H1 (cell line): ENCODE measurements around the gene ATF3. TPM values are rescaled to one million over a fixed set of nuclear protein-coding genes. Genes with fewer than 3 reads are reported as not detected.

Source experiments
- CTCF ChIA-PET: fragments of 300-600 bp; sonication (Branson Sonifier 250); formaldehyde crosslinking; loops from one replicate; lab custom pipeline; 2021; ENCODE audit not compliant: partially characterized antibody; lab: Charles Lee
- POLR2A ChIA-PET: fragments of 300-600 bp; sonication (Branson Sonifier 250); formaldehyde crosslinking; loops from one replicate; lab custom pipeline; 2021; ENCODE audit warnings: inconsistent platforms; ENCODE audit not compliant: partially characterized antibody; lab: Charles Lee
- DNase-seq, 2 experiments: peaks; one replicate each; pipeline versions ENCODE4 v3.0.0 to v3.0.0-alpha.2; 2010 to 2022; ENCODE audit warnings: low spot score in 2 of 2, low read depth in 1 of 2, mixed read lengths in 1 of 2
- FAIRE-seq: peaks from 2 replicates; lab custom pipeline; 2011; peaks lifted over from hg19 to GRCh38; lab: Jason Lieb, UNC
- H2AFZ ChIP-seq: 2 replicates; pipeline ENCODE4 v1.8.1; 2012; ENCODE audit warnings: low read length, inconsistent platforms
- H2AK5ac ChIP-seq: 2 replicates; pipeline ENCODE4 v1.6.1; 2013; ENCODE audit warnings: low read depth, low read length
- H2BK120ac ChIP-seq: replicated peaks from 2 replicates; pipeline ENCODE3; 2013; ENCODE audit warnings: low read depth, low read length, inconsistent platforms
- H2BK12ac ChIP-seq: 2 replicates; pipeline ENCODE4 v1.6.1; 2013; ENCODE audit warnings: low read depth, low read length
- H2BK15ac ChIP-seq: 2 replicates; pipeline ENCODE4 v1.6.1; 2013; ENCODE audit warnings: low read length
- H2BK20ac ChIP-seq: 2 replicates; pipeline ENCODE4 v1.6.1; 2013; ENCODE audit warnings: low read length
- H2BK5ac ChIP-seq: 2 replicates; pipeline ENCODE4 v1.6.1; 2013; ENCODE audit warnings: low read depth, low read length
- H3K14ac ChIP-seq: 2 replicates; pipeline ENCODE4 v1.6.1; 2013; ENCODE audit warnings: inconsistent platforms; ENCODE audit not compliant: insufficient read length
- H3K18ac ChIP-seq: 2 replicates; pipeline ENCODE4 v1.6.1; 2013; ENCODE audit warnings: low read length; ENCODE audit errors: extremely low read depth
- H3K23ac ChIP-seq: 2 replicates; pipeline ENCODE4 v1.6.1; 2013; ENCODE audit warnings: inconsistent platforms; ENCODE audit not compliant: insufficient read length
- H3K23me2 ChIP-seq: 2 replicates; pipeline ENCODE4 v1.6.1; 2013; ENCODE audit warnings: low read depth, low read length
- H3K27ac ChIP-seq: 2 replicates; pipeline ENCODE4 v1.6.1; 2011; ENCODE audit warnings: low read depth, low read length, inconsistent platforms
- H3K27me3 ChIP-seq, 4 experiments: replicated peaks in 1 of 4; 1 replicate in 1 of 4; 2 replicates in 3 of 4; pipeline versions ENCODE4 v1.6.1 to v1.8.1; 2011 to 2013; ENCODE audit warnings: low read length in 3 of 4, mild to moderate bottlenecking in 3 of 4, inconsistent platforms in 2 of 4, mixed read lengths in 2 of 4, moderate library complexity in 1 of 4; ENCODE audit not compliant: control insufficient read depth in 3 of 4, insufficient read depth in 3 of 4; ENCODE audit errors: extremely low read depth in 1 of 4
- H3K36me3 ChIP-seq, 4 experiments: 2 replicates each; pipeline versions ENCODE4 v1.6.1 to v1.8.1; 2011 to 2013; ENCODE audit warnings: mild to moderate bottlenecking in 4 of 4, low read length in 3 of 4, moderate library complexity in 2 of 4, control low read depth in 1 of 4, inconsistent platforms in 1 of 4; ENCODE audit not compliant: insufficient read depth in 4 of 4, control insufficient read depth in 2 of 4
- H3K4ac ChIP-seq: replicated peaks from 2 replicates; pipeline ENCODE3; 2013; ENCODE audit warnings: low read length, low read depth, mixed read lengths, inconsistent platforms; ENCODE audit not compliant: insufficient read length
- H3K4me1 ChIP-seq, 4 experiments: replicated peaks in 1 of 4; 1 replicate in 1 of 4; 2 replicates in 3 of 4; pipeline versions ENCODE4 v1.6.1 to v1.8.1; 2011 to 2013; ENCODE audit warnings: low read length in 3 of 4, inconsistent platforms in 2 of 4, mixed read lengths in 1 of 4; ENCODE audit not compliant: insufficient read depth in 4 of 4, control insufficient read depth in 3 of 4
- H3K4me2 ChIP-seq, 2 experiments: 2 replicates each; pipeline versions ENCODE4 v1.6.1 to v1.8.1; 2011 to 2013; ENCODE audit warnings: low read depth in 2 of 2, low read length in 2 of 2, control low read depth in 1 of 2, inconsistent platforms in 1 of 2, mild to moderate bottlenecking in 1 of 2; ENCODE audit not compliant: insufficient read depth in 1 of 2
- H3K4me3 ChIP-seq, 4 experiments: fragments of 200-600, 300-600 bp in 1 of 4; sonication (generic), shearing (Covaris generic), sonication (Bioruptor Twin) in 1 of 4; 2 replicates each; pipeline versions ENCODE4 v1.5.1 to v1.8.1; 2011 to 2016; ENCODE audit warnings: low read length in 4 of 4, low read depth in 3 of 4, control low read depth in 2 of 4, inconsistent platforms in 2 of 4, mild to moderate bottlenecking in 2 of 4, mixed read lengths in 1 of 4, moderate library complexity in 1 of 4; ENCODE audit not compliant: insufficient read depth in 2 of 4; ENCODE audit errors: extremely low read depth in 1 of 4
- H3K56ac ChIP-seq: replicated peaks from 2 replicates; pipeline ENCODE3; 2013; ENCODE audit warnings: low read depth, mild to moderate bottlenecking, mixed read lengths, low read length, inconsistent platforms; ENCODE audit not compliant: insufficient read length
- H3K79me1 ChIP-seq: 2 replicates; pipeline ENCODE4 v1.6.1; 2013; ENCODE audit warnings: low read depth, low read length, control low read depth
- H3K79me2 ChIP-seq, 2 experiments: 2 replicates each; pipeline versions ENCODE4 v1.6.1 to v1.8.1; 2012 to 2013; ENCODE audit warnings: low read length in 2 of 2, mild to moderate bottlenecking in 2 of 2, inconsistent platforms in 1 of 2; ENCODE audit not compliant: insufficient read depth in 2 of 2, control insufficient read depth in 1 of 2
- H3K9ac ChIP-seq, 4 experiments: replicated peaks in 1 of 4; 1 replicate in 1 of 4; 2 replicates in 3 of 4; pipeline versions ENCODE4 v1.6.1 to v1.8.1; 2011 to 2013; ENCODE audit warnings: low read depth in 3 of 4, low read length in 3 of 4, control low read depth in 2 of 4, mild to moderate bottlenecking in 2 of 4, moderate library complexity in 2 of 4, inconsistent platforms in 1 of 4; ENCODE audit errors: extremely low read depth in 1 of 4
- H3K9me3 ChIP-seq, 2 experiments: 2 replicates each; pipeline versions ENCODE4 v1.6.1 to v1.8.1; 2012 to 2013; ENCODE audit warnings: mild to moderate bottlenecking in 2 of 2, moderate library complexity in 2 of 2, control low read depth in 1 of 2, inconsistent platforms in 1 of 2, low read depth in 1 of 2, low read length in 1 of 2, mixed read lengths in 1 of 2; ENCODE audit not compliant: insufficient read depth in 2 of 2
- H4K20me1 ChIP-seq, 2 experiments: replicated peaks in 1 of 2; 2 replicates each; pipeline versions ENCODE3 to v1.8.1; 2011 to 2013; ENCODE audit warnings: inconsistent platforms in 2 of 2, low read length in 2 of 2, mild to moderate bottlenecking in 1 of 2; ENCODE audit not compliant: insufficient read depth in 2 of 2, control insufficient read depth in 1 of 2
- H4K5ac ChIP-seq: 2 replicates; pipeline ENCODE4 v1.6.1; 2013; ENCODE audit warnings: low read length, low read depth, mixed read lengths, inconsistent platforms; ENCODE audit not compliant: insufficient read length
- H4K8ac ChIP-seq: 2 replicates; pipeline ENCODE4 v1.8.0; 2013; ENCODE audit warnings: mild to moderate bottlenecking, moderate library complexity, low read length, inconsistent platforms; ENCODE audit not compliant: insufficient read depth; ENCODE audit errors: extremely low read depth
- H4K91ac ChIP-seq: replicated peaks from 2 replicates; pipeline ENCODE3; 2013; ENCODE audit warnings: low read length, mixed read lengths, inconsistent platforms; ENCODE audit not compliant: insufficient read length
- EZH2 ChIP-seq: fragments of 200-600 bp; sonication (generic); IDR thresholded peaks from 2 replicates; pipeline ENCODE4 v1.7.1; 2012; ENCODE audit warnings: low read depth, mild to moderate bottlenecking, moderate library complexity, low read length, inconsistent platforms; ENCODE audit not compliant: severe bottlenecking
- GTF2F1 ChIP-seq: IDR thresholded peaks from 2 replicates; pipeline ENCODE4 v1.6.1; 2012; ENCODE audit warnings: low read depth, low read length, improper control_type of control experiment, borderline replicate concordance
- RXRA ChIP-seq: IDR thresholded peaks from 2 replicates; pipeline ENCODE4 v1.6.1; 2011; ENCODE audit warnings: low read depth, mild to moderate bottlenecking, low read length, moderate library complexity; ENCODE audit not compliant: insufficient read depth
- TBP ChIP-seq: IDR thresholded peaks from 2 replicates; pipeline ENCODE4 v1.6.1; 2011; ENCODE audit warnings: low read depth, low read length, improper control_type of control experiment
- WGBS, 2 experiments: shearing (Covaris generic) in 1 of 2; methylation state at CpG; one replicate each; pipeline versions ENCODE4 v1.1.6 to v1.1.7; 2013 to 2015; ENCODE audit warnings: low lambda C conversion rate in 2 of 2, mixed read lengths in 2 of 2, inconsistent platforms in 1 of 2, low coverage in 1 of 2, missing lambda C conversion rate in 1 of 2; ENCODE audit not compliant: insufficient replicate concordance in 2 of 2, insufficient coverage in 1 of 2, insufficient read length in 1 of 2; ENCODE audit errors: extremely low coverage in 1 of 2, missing lambda C conversion rate in 1 of 2; 5-methylcytosine and 5-hydroxymethylcytosine counted together
- polyA plus RNA-seq, 7 experiments: library from polyadenylated mRNA; depleted of rRNA in 3 of 7; stranded (reverse) in 5 of 7; unstranded in 2 of 7; fragments of >200 nt in 5 of 7; fragments of 200-250 nt in 2 of 7; gene quantifications; 1 replicate in 5 of 7; 2 replicates in 1 of 7; 4 replicates in 1 of 7; pipeline versions ENCODE4 v1.2.1 to v1.2.3, GENCODE V29; 2011 to 2013; ENCODE audit warnings: missing spikeins in 2 of 7, mixed read lengths in 2 of 7
- total RNA-seq: library from RNA; stranded (reverse); fragmentation: NEBNext Ultra II Directional; extraction: Animal tissue kit (Norgen Biotek cat#: 25700); gene quantifications from 2 replicates; pipeline ENCODE4 v1.2.1, GENCODE V29; 2021

ATF3 gene
- total and polyA plus RNA-seq, 2 of the 8 experiments (the other 6 are each of a cell fraction or from before 2014, with no cell fraction given), result 12.2 to 27.7 TPM

GRCh38 chr1:212635141-212635631 lies 26.6 kb downstream of the ATF3 start:
- Histone ChIP-seq H4K5ac (no peak overlapping the region), H4K20me1 (no peaks in the 10 kb centered on the region), H3K4me1 (peaks cover 0 to 15% (median 7%) of the 10 kb centered on the region in 4 experiments; a peak in 6 of 7 replicates), H2AFZ (no peak overlapping the region), H3K36me3 (no peaks in the 10 kb centered on the region), H3K56ac (no peak overlapping the region), H2AK5ac (no peak overlapping the region), H4K91ac (no peak overlapping the region), H3K18ac (no peak overlapping the region), H3K23ac (no peak overlapping the region), H3K79me1 (no peaks in the 10 kb centered on the region; the same call in 1 of the 2 replicates), H2BK12ac (no peak overlapping the region), H3K27ac (no peak overlapping the region), H3K9ac (no peak overlapping the region), H2BK5ac (no peak overlapping the region), H3K23me2 (no peaks in the 10 kb centered on the region; the same call in 1 of the 2 replicates), H2BK15ac (no peak overlapping the region), H3K4me3 (no peak overlapping the region), H3K4ac (no peak overlapping the region), H3K4me2 (no peak overlapping the region), H3K9me3 (peaks cover 4 to 6% of the 10 kb centered on the region in 2 experiments; a peak in 3 of 4 replicates), H3K79me2 (no peaks in the 10 kb centered on the region), H2BK20ac (no peak overlapping the region), H2BK120ac (no peak overlapping the region), H3K14ac (no peak overlapping the region), H3K27me3 (no peaks in the 10 kb centered on the region; a peak in 1 of 7 replicates), H4K8ac (no peak overlapping the region)
- FAIRE-seq (no peak), DNase-seq (no peak)
- CTCF ChIA-PET, result interaction anchor here (1.3 kb wide), 1 partner anchor 30 kb away, joined by 3 read pairs; no protein-coding TSS in a partner anchor
- 86% methylated on average over 1 of the region's 1 CpG; no CpG with 5 or more reads in 1 of the 2 experiments for WGBS, 2 experiments
- POLR2A ChIA-PET, result interaction anchor here (0.8 to 1.5 kb wide), 2 partner anchors 17 to 602 kb away, joined by 3 to 4 read pairs; no protein-coding TSS in a partner anchor
- TF ChIP-seq GTF2F1, result no peak
- no peak for TF ChIP-seq EZH2
- no peak for TF ChIP-seq TBP
- TF ChIP-seq RXRA, result no peak
